Brain microvascular endothelial cell (primary cell): ENCODE results near the gene TNIP3.

ENCODE experiments used
- DNase-seq: peaks from one replicate; pipeline ENCODE4 v3.0.0-alpha.2; 2020
- H3K27ac ChIP-seq: fragments of 250-450 bp; sonication (Bioruptor Pico); 2 replicates; pipeline ENCODE4 v1.5.1; 2020; ENCODE audit warnings: mild to moderate bottlenecking, moderate library complexity
- H3K27me3 ChIP-seq: fragments of 250-450 bp; sonication (Bioruptor Pico); replicated peaks from 2 replicates; pipeline ENCODE4 v1.5.1; 2020; ENCODE audit warnings: mild to moderate bottlenecking
- H3K36me3 ChIP-seq: fragments of 250-450 bp; sonication (Bioruptor Pico); replicated peaks from 2 replicates; pipeline ENCODE4 v1.5.1; 2020; ENCODE audit warnings: mild to moderate bottlenecking
- H3K4me3 ChIP-seq: 2 replicates; pipeline ENCODE4 v1.5.1; 2011; ENCODE audit warnings: low read depth, mild to moderate bottlenecking, control low read depth, low read length, moderate library complexity
- CTCF ChIP-seq: IDR thresholded peaks from 2 replicates; pipeline ENCODE4 v1.5.1; 2011; ENCODE audit warnings: low read depth, mild to moderate bottlenecking, moderate library complexity, low read length, control low read depth, inconsistent platforms; ENCODE audit errors: missing control alignments
- in situ Hi-C: cut with HindIII; loops from 2 replicates; pipeline ENCODE4 v1.10.0; 2017; ENCODE audit warnings: low sequenced_read_pairs, low pct_ligation_motif_present

TNIP3 gene

GRCh38 chr4:121154103-121154515 is 10.0 kb downstream of the TNIP3 start:
- H3K27ac ChIP-seq, result no peak overlapping the region
- TF ChIP-seq CTCF, result no peak
- H3K36me3 ChIP-seq, result no peaks in the 10 kb centered on the region
- no peak for DNase-seq
- H3K27me3 ChIP-seq, result no peaks in the 10 kb centered on the region
- H3K4me3 ChIP-seq, result no peak overlapping the region
- in situ Hi-C loops, result no loop called here

GRCh38 chr4:121151942-121152341 is 12.2 kb downstream of the TNIP3 start:
- in situ Hi-C loops, result no loop called here
- Histone ChIP-seq H3K36me3 (no peaks in the 10 kb centered on the region), H3K4me3 (no peak overlapping the region), H3K27ac (no peak overlapping the region), H3K27me3 (no peaks in the 10 kb centered on the region)
- DNase-seq, result no peak
- TF ChIP-seq CTCF, result no peak

GRCh38 chr4:121150486-121150885 is 13.6 kb downstream of the TNIP3 start:
- no peak for TF ChIP-seq CTCF
- Histone ChIP-seq H3K27ac (no peak overlapping the region), H3K4me3 (no peak overlapping the region), H3K27me3 (no peaks in the 10 kb centered on the region), H3K36me3 (no peaks in the 10 kb centered on the region)
- in situ Hi-C loops, result no loop called here
- DNase-seq, result no peak

GRCh38 chr4:121150003-121150402 is 14.1 kb downstream of the TNIP3 start:
- no peak for TF ChIP-seq CTCF
- Histone ChIP-seq H3K36me3 (no peaks in the 10 kb centered on the region), H3K27me3 (no peaks in the 10 kb centered on the region), H3K27ac (no peak overlapping the region), H3K4me3 (no peak overlapping the region)
- in situ Hi-C loops, result no loop called here
- no peak for DNase-seq

GRCh38 chr4:121148621-121149020 is 15.5 kb downstream of the TNIP3 start:
- Histone ChIP-seq H3K4me3 (no peak overlapping the region), H3K27ac (no peak overlapping the region), H3K27me3 (no peaks in the 10 kb centered on the region), H3K36me3 (no peaks in the 10 kb centered on the region)
- in situ Hi-C loops, result no loop called here
- TF ChIP-seq CTCF, result no peak
- DNase-seq, result no peak

GRCh38 chr4:121148000-121148399 is 16.1 kb downstream of the TNIP3 start:
- DNase-seq, result no peak
- no peak overlapping the region for H3K27ac ChIP-seq
- no peak for TF ChIP-seq CTCF
- no peak overlapping the region for H3K4me3 ChIP-seq
- no peaks in the 10 kb centered on the region for H3K27me3 ChIP-seq
- H3K36me3 ChIP-seq, result no peaks in the 10 kb centered on the region
- in situ Hi-C loops, result no loop called here
